Skeletal muscle cell (primary cell): ENCODE results near the gene ZSCAN5C.
"Not testable (repeated sequence)": the region's sequence is repeated elsewhere in the genome, so short reads cannot be mapped to it uniquely, and the experiment has no call there.

Experiments used
- DNase-seq: peaks from one replicate; pipeline ENCODE4 v3.0.0-alpha.2; 2010; ENCODE audit warnings: low read depth
- H3K4me3 ChIP-seq: 2 replicates; pipeline ENCODE4 v1.5.1; 2011; ENCODE audit warnings: low read depth, mild to moderate bottlenecking, control low read depth, low read length, moderate library complexity

ZSCAN5C gene, protein sequence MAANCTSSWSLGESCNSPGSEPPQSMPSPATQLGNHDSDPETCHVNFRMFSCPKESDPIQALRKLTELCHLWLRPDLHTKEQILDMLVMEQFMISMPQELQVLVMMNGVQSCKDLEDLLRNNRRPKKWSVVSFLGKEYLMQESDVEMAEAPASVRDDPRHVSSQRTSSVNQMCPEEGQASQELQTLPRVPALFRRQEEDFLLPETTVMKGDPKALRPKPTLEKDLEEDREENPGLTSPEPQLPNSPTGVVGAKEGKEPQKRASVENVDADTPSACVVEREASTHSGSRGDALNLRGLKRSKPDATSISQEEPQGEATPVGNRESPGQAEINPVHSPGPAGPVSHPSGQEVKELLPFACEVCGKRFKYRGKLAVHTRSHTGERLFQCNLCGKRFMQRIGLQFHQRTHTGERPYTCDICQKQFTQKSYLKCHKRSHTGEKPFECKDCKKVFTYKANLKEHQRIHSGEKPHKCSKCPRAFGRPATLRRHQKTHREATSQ

DNA sequence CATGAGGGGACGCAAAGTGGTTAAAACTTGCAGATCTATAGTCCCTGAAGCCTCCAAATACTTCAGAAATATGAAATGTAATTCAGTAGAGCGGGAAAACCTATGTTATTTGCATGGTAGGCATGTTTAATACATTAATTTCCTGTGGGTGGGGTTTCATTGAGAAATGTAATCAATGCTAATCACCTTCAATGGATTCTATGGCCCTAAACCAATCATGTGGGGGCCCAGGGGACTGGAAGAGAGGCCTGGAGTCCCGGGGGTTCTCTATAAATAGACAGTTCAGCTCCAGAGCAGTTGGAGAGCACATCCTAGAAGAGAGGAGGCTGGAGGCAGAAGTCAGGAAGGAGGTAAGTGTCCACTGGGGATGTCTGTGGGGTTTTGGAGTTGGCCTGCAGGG is at the start of gene ZSCAN5C:
Gene ZSCAN5C (plus strand): TSS at position 301 of the 400 bp plus-strand sequence. CDS start 3,641 bp downstream, outside the sequence.
- no peak within 1 kb of the TSS for H3K4me3 ChIP-seq
- no peak for DNase-seq

DNA sequence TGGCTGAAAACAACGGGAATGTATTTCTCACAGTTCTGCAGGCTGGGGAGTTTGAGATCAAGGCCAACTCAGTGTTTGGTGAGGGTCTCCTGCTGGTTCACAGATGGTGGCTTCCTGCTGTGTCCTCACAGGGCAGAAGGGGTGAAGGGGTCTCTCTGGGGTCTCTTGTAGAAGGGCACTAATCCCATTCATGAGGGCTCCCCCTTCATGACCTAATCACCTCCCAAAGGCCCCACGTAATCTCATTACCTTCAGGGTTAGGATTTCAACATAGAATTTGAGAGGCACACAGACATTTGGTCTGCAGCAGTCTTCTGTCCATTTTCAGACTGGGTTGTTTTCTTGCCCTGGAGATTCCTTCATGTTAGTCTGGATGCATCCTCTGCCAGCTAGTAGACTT is 49.4 kb upstream of the ZSCAN5C start:
- H3K4me3 ChIP-seq: no peak overlapping the region
- DNase-seq: no peak

DNA sequence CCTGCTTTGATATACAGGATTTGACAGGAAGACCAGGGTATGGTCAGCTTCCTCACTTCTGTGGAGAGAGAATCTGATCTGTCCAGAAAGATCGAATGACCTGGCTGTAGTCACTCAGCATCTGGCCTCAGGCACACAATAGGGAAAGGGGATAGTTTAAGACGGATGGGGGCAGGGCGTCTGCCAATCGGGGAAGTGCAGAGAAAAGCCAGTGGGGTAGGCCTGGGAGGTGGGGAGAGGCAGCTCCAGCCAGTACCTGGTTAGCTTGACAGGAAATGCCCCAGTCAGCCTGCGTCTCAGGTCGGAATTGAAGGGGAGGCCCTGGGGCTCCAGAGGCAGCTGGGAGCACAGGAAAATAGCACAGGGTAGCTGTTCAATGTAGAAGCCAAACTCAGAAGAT is 48.6 kb upstream of the ZSCAN5C start:
- DNase-seq: no peak
- H3K4me3 ChIP-seq: no peak overlapping the region

DNA sequence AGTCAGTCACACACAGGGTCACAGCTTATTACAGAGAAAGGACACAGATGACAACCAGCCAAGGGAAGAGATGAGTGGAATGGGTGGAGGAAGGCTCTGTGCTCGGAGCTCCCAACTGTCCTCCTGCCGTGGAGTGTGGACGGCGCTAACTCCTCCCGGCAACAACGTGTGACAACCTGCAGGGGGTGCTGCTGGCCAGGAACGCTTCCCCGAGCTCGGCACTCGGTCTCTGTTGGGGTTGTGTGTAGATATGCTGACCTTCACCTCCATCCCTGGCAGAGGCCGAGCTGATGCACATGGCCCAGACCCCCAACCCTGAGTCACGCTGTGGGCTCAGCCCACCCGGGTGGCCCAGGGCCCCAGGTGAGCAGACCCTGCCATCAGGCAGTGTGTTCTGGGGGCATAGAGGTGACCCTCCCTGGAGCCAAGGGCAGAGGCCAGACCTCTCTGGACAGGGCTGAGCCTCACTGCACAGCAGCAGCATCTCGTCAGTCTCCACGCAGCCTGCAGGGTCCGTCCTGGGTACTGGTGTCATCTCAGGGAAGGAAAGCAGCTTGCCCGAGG is 46.9 kb upstream of the ZSCAN5C start:
- H3K4me3 ChIP-seq: no peak overlapping the region
- no peak for DNase-seq

- no peak for DNase-seq
- H3K4me3 ChIP-seq: no peak overlapping the region
These were observed 45.3 kb upstream of the ZSCAN5C start for GRCh38 chr19:56156768-56157167.

GRCh38 chr19:56158170-56158757 is 43.8 kb upstream of the ZSCAN5C start:
- DNase-seq: no peak
- H3K4me3 ChIP-seq: no peak overlapping the region

GRCh38 chr19:56159009-56159559 is 43.0 kb upstream of the ZSCAN5C start:
- no peak for DNase-seq
- no peak overlapping the region for H3K4me3 ChIP-seq

DNA sequence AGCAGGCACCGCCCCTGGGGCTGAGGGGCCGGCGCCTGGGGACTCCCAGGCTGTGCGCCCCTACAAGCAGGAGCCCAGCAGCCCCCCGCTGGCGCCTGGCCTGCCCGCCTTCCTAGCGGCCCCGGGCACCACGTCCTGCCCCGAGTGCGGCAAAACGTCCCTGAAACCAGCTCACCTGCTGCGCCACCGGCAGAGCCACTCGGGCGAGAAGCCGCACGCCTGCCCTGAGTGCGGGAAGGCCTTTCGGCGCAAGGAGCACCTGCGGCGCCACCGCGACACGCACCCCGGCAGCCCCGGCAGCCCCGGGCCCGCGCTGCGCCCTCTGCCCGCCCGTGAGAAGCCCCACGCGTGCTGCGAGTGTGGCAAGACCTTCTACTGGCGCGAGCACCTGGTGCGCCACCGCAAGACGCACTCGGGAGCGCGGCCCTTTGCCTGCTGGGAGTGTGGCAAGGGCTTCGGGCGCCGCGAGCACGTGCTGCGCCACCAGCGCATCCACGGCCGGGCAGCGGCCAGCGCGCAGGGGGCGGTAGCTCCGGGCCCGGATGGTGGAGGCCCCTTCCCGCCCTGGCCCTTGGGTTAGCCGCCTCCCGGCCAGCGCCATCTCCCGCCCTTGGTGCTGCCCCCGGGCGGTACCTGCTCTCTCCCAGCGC is 42.3 kb upstream of the ZSCAN5C start:
- no peak for DNase-seq
- no peak overlapping the region for H3K4me3 ChIP-seq

DNA sequence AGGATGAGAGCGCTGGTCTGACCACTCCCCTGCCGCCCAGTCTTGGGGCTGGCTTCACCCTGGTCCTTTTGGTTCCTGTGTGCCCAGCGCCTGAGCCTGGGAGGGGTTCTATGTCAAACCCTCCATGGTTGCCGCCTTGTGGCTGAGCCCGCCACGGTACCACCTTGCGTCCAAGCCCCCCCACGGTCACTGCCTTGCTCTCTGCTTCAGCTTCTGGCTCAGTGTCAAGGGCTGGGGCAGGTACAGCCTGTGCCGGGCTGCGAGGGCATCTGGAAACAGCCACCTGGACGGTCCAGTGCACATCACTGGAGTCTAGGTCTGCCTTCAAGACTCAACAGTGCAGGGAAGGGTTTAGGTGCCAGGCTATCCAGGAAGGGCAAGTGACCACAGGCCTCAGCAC is 40.5 kb upstream of the ZSCAN5C start:
- DNase-seq: no peak
- no peak overlapping the region for H3K4me3 ChIP-seq

- no peak overlapping the region for H3K4me3 ChIP-seq
- DNase-seq: no peak
These were observed 39.8 kb upstream of the ZSCAN5C start for GRCh38 chr19:56162258-56162657.

GRCh38 chr19:56163097-56163496 is 39.0 kb upstream of the ZSCAN5C start:
- DNase-seq: no peak
- no peak overlapping the region for H3K4me3 ChIP-seq

GRCh38 chr19:56167064-56167578 is 35.0 kb upstream of the ZSCAN5C start:
- DNase-seq: no peak
- no peak overlapping the region for H3K4me3 ChIP-seq

DNA sequence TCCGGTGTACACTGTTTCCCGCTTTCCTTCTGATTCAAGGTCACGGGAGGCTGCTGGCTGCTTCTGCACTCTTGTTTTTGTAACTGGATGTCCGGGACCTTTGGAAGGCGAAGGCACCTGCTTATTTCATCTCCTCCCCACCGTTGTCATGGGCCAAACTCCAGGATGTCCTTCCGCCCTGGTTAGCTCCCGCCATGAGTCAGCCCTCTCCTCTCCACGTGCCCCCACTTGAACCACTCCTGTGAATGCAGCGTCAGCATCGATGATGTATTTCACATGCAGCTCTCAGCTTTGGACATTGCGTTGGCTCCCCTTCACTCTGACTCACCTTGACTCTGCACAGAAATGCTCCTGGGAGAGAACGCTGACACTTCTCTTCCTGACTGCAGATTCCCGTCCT is 31.8 kb upstream of the ZSCAN5C start:
- no peak overlapping the region for H3K4me3 ChIP-seq
- peak; percentile 31 for DNase-seq

GRCh38 chr19:56174086-56174485 is 28.0 kb upstream of the ZSCAN5C start:
- DNase-seq: no peak
- H3K4me3 ChIP-seq: no peak overlapping the region

- DNase-seq: no peak
- H3K4me3 ChIP-seq: no peak overlapping the region
These were observed 27.5 kb upstream of the ZSCAN5C start for GRCh38 chr19:56174550-56174949.

DNA sequence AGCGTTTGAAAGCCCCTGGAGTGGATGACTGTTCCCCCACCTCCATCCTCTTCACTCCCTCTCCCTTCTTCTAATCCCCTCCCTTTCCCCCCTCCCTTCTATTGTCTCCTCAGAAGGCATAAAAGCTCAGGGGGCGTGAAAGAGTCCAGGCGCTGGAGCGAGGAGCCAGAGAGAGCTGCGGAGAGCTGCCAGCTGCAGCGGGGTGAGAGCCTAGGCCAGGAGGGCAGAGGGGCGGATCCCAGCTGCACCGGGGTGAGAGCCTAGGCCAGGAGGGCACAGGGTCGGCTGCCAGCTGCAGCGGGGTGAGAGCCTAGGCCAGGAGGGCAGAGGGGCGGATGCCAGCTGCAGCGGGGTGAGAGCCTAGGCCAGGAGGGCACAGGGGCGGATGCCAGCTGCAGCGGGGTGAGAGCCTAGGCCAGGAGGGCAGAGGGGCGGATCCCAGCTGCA is 26.2 kb upstream of the ZSCAN5C start, which contains the start of gene GALP:
Gene GALP (plus strand): TSS at position 148 of the 447 bp plus-strand sequence. CDS start 1,101 bp downstream, outside the sequence.
- H3K4me3 ChIP-seq, DNase-seq: not testable (repeated sequence)

GRCh38 chr19:56176310-56176709 is 25.8 kb upstream of the ZSCAN5C start:
- not testable (repeated sequence) for H3K4me3 ChIP-seq, DNase-seq

- no peak overlapping the region for H3K4me3 ChIP-seq
- DNase-seq: no peak
These were observed 25.2 kb upstream of the ZSCAN5C start for GRCh38 chr19:56176881-56177280.

- no peak for DNase-seq
- no peak overlapping the region for H3K4me3 ChIP-seq
These were observed 24.4 kb upstream of the ZSCAN5C start for GRCh38 chr19:56177564-56178243.
